HG02870 (cell line): Measurements from ENCODE around the gene EFCAB8.

Source experiments
- ATAC-seq: cut with Tn5 transposase; IDR thresholded peaks from one replicate; pipeline ENCODE4 v1.9.1; 2021; ENCODE audit warnings: mild to moderate bottlenecking, moderate library complexity; ENCODE audit not compliant: unreplicated experiment

The EFCAB8 gene

DNA sequence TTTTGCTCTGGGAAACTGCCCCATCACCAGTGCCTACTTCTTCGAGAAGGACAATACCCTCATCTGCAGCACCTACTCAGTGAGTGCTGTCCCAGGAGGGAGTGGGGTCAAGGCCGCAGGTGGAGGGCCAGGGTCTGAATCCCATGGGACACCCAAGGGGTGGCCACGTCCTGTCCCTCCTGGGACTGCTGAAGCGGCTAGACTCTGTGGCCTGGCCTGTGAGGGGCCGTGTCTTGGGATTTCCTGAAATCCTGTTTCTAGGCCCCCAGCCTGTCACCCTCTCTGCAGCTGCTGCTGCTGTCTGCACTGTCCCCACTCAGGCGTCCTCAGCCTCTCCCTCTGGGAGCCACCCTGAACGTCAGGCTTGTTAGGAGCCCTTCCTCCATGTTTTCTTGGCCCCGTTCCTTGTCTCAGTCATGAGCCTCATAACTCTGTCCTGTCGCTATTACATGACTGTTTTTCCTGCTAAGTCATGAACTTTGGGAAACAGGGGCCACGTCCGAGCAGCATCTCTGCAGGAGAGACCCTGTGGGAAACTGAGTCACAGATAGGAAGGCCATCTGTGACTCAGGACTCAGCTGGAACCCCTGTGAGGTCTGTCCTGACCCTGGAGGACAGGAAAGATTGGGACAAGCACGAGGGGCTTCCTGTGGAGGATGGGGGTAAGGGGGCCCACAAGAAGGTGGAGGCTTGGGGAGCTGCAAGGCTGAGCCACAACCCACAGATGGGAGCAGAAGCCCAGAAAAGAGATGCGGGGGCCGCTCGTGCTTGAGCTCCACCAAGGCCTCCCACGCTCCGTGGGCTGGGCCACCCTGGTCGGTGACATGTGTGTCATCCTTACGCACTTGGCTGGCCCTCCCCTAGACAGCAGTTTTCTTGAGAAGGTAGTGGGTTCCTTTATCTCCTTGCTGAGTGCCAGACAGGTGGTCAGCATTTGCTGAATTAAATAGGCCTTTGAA is 49.9 kb downstream of the EFCAB8 start:
- ATAC-seq, result no peak

DNA sequence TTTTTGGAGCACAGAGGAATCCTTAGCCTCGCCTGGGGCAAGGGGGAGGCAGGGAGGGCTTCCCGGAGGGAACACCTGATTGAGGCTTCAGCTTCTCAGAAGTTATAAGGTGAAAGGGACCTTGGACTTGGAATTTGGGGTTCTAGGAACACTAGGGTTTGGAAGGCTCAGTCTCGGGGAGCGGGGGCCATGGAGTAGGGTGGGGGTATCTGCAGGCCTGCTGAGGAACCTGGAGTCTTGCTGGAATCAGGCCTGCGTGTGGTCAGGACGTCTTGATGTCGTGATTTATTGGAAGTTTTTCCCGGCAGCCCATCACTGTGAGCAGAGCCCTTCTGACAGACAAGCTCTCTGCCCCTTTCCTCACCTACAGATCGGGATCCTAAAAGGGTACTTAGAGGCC is 50.7 kb downstream of the EFCAB8 start:
- no peak for ATAC-seq

DNA sequence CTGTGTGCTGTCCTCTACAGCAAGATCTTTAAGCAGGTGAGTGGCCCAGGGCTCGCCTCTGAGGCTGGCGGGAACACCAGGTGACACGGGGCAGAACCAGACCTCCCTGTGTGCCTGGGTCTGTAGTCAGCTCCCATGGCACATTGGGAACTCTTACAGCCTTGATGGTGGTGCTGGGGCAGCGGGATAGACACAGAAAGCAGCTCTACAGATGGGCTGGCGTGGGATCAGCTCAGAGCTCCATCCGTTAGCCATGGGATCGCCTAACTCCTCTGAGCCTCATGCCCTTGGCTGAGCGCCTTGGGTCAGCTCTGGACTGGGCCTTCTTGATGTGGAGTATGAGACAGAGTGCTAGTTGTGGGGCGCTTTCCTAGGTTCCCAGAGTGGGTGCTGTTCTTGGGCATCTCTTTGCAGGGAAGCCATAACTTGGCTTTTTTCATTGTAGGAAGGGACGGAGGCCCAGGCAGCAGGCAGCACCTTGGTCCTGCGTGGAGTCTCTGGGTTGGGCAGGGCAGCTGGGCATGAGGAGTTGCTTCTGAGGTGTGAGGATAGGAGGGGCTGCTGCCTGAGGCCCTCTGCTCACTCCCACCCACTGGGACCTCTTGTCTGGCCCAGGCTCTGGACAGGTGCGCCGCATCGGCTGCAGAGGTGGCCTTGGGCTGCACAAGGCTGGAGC is 51.3 kb downstream of the EFCAB8 start:
- ATAC-seq, result no peak

DNA sequence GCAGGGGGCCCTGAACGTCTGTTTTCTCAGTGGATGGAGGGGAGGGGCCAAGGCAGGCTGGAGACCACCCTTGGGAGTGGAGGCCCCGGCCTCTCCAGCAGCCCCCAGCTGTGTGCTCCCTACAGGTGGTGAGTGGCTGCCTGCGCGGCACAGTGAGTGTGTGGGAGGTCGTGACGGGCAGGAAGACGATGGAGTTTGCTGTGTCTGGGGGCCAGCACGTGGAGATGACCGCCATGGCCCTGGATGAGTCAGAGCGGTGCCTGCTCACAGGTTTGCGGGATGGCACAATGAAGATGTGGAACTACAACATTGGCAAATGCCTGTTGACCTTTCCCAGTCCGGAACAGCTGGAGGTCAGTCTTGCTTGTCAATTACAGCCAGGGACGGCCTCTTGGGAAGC is 52.6 kb downstream of the EFCAB8 start:
- ATAC-seq, result no peak

DNA sequence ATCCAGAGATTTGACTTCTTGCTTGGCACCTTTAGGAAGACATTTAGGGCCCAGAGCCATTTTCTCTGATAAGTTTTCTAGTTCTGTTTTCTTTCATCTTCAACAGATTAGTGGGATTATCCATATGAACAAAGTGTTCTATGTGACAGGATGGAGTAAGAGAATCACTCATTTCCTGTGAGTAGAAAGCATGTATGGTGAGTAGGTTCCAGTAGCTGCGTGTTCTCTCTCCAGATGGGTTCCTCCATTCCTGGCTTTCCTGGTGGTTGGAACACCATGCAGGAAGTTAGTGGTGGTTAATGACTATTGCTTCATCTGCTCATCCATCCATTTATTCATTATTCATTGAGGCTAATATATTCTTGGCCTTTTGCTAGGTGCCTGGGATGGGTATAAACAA is 54.0 kb downstream of the EFCAB8 start:
- no peak for ATAC-seq

DNA sequence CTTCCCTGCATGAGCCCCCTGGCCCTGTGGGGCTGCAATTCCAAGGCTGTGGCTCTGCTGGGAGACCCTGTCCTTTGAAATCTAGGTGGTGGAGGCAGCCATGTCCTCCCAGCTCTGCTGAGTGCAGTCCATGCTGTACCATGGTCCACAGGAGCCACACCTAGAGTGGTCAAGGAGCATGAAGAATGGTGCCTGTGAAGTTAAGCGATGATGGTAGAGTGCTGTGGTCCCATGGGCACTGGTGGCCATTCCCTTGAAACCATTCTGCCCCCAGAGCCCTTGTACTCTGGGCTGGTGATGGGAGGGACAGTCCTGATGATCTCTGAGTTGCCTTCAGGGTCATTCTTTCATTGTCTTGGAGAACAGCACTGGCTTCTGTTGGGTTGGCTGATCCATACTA is 55.3 kb downstream of the EFCAB8 start:
- ATAC-seq, result no peak

DNA sequence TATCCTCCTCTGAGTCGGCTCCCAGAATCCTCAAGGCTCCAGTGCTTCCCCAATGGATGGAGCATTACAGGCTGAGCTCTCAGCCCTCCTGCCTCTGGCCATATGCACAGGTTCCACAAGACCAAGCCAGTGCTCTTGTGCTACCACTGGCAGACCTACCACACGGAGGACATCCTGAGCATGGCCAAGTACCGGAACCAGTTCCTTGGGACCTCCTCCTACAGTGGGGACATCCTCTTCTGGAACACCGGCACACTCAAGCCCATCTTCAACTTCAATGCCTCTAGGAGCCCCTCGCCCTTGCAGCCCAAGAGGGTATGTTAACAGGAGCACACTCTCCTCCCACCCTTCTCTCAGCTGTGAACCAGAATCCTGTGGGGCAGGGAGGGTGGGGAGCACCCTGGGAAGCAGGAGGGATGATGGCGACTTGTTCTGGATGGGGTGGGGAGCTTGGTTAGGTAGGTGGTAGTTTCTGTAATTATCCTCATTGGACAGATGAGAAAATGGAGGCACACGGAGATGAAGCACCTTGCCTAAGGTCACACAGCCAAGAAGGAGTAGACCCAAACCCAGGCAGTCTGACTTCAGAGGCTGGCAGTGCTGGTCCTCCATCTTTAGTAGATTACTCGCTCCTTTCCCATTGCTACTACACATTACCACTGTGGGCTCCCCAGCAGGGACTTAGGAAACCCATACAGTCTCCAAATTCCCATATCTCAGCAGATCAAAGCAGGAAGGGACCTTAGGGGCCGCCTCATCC is 58.6 kb downstream of the EFCAB8 start:
- no peak for ATAC-seq

DNA sequence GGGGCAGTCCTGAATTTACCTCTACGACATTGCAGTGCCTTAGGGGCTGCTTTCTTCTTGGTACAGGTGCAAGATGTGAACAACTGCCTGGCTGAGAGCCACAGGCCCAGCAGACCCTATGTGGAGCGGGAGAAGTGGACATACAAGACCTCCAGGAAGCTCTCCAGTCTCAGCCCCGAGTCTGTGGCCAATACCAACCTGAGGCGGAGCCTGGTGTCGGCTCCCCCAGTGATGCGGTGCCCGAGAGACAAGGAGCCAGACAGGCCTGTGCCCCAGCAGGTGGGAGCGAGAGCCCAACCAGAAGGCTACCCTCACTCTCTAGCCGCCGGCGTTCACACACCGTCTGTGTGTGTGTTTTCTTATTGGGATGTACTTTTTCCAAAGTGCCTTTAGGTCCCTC is 59.6 kb downstream of the EFCAB8 start:
- ATAC-seq, result no peak

DNA sequence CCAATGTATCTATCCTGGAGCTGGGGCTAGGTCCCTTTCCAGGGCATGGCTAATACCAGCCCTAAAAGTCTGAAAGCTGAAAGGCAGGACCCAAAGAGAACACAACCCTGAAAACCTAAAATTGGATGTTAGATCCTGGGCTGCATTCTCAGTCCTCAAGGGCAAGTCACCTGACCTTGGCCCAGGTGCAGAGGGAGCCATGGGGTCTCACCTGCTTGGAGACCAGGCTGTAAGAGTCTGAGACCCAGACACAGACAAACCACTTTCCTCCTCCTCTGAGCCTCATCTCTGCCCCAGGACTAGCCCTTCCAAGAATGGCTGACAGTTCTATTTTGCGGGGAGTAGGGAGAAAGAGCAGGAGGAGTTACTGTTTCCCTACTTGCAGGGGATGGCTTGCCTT is 60.0 kb downstream of the EFCAB8 start:
- no peak for ATAC-seq

DNA sequence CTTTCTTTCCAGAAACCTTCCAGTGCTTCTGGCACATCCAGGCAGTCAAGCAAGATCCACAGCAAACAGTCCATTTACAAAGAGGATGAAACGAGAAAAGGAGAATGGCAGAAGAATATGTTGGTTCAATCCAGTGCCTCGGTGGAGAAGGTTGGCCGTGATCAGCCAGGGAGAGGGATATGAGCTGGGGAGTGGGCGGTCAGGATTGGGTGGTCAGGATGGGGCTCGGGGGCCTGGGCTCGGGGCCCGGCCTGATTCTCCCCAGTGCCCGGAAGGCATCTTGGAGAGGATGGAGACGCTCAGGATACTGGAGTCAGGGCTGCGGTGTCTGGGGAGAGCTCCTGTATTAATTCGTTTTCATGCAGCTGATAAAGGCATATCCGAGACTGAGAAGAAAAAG is 61.3 kb downstream of the EFCAB8 start:
- no peak for ATAC-seq

DNA sequence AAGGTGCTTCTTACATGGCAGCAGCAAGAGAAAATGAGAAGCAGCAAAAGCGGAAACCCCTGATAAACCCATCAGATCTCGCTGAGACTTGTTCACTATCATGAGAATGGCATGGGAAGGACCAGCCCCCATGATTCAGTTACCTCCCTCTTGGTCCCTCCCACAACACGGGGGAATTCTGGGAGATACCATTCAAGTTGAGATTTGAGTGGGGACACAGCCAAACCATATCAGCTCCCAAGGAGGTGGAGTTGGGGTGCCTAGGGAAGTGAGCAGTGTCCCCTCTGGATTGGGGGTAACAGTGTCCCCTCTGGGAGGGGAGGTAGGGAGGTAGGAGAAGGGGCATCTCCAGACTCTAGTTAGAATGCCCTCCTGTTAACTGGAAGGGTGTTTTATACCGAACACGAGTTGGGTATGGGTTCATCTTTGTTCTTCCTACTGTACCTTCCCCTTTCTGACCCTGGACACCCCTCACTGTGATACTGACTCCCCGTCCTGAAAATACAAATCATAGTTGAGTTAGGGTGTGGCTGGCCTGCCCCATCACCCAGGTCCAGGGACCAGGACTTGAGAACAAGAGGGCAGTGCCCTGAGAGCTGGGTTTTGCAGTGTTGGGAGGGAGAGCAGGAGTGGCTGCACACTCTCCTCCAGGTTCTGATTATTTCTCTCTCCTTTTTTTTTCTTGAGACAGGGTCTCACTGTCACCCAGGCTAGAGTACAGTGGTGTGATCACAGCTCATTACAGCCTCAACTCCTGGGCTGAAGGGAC is 62.0 kb downstream of the EFCAB8 start:
- no peak for ATAC-seq

DNA sequence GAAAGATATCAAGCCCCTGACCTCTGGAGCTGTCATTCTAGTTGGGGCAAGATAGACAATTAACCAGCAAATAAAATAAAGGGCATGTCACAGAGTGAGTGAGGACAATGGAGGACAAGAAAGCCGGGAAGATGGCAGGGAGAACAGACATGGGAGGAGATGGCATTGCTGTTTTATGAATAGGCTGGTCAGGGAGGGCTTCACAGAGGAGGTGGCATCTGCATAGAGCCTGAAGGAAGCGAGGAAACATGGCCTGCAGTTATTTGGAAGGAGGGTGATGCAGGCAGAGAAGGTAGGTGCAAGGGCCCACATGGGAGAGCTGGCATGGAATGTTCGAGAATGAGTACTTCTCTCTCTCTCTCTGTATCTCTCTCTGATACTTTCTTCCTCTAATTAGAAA is 63.7 kb downstream of the EFCAB8 start:
- no peak for ATAC-seq

DNA sequence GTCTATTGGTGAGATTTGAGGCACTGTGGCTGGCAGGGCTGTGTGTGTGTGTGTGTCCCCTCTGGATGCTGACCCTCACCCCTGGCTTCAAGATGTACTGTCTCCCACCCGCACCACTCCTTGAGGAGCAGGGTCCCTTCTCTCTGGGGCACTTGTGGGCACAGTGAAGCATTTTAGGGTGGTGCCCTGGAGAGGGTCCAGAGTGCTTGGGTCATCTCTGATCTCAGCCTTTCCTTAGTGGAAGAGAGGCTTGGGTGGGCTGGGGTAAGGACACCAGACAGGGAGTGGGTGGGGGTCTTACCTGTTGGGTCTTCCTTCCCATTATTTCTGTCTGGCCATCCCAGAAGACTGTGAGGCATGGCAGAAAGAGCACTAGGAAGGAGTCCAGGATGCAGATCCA is 66.1 kb downstream of the EFCAB8 start:
- ATAC-seq, result no peak

DNA sequence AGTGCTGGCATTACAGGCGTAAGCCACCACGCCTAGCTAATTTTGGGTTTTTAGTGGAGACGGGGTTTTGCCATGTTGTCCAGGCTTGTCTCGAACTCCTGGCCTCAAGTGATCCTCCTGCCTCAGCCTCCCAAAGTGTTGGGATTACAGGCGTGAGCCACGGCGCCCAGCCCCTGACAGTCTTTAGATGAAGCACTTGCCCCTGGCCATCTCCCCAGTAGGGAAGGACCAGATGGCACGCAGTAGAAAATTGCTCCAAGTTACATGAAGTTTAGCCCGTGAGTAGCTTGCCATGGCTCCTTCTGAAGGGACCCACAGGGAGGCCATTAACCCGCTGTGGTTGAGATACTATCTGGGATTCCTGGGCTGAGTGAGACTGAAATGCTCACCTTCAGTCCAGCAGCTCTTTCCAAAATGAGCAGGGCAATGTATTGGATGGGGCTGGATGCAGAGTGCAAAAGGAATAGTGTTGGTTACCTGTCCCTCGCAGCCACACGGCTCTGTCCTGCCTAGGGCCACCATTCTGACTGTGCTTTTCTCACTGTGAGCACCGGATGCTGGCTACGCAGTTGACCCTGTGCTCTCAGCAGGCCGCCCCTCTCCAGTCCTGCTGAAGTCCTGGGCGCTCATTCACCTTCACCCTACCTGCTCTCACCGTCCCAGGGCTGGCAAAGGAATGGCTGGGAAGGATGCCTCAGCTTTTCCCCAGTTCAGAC is 66.9 kb downstream of the EFCAB8 start:
- no peak for ATAC-seq

DNA sequence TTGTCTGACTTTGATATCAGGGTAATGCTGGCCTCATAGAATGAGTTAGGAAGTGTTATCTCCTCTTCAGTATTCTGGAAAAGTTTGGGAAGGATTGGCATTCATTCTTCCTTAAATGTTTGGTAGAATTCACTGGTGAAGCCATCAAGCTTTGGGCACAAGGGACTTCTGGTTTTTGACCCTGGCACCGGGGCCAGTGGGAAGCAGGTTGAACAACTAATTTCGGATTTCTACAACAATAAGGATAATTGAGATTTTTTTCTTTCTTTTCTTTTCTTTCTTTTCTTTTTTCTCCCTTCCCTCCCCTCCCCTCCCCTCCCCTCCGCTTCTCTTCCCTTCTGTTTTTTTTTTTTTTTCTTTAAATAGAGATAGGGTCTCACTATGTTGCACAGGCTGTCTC is 70.4 kb downstream of the EFCAB8 start:
- ATAC-seq, result no peak

DNA sequence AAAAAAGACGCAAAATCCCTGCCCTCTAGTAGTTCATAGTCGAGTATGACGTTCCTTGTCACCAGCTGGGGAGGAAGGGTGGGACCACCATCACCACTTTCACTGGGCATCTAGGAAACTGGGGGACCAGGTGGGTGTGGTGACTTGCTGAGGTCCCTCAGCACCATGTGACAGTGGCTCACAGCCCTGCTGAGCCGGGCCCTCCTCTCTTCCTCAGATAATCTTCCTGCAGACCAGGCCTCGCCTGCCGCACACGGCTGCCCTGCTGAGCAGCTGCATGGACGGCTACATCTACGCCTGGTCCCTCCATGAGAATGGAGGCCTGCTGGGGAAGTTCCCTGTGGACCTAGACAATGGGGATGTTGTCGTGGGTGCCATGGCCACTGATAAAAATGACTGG is 71.5 kb downstream of the EFCAB8 start:
- ATAC-seq, result no peak

DNA sequence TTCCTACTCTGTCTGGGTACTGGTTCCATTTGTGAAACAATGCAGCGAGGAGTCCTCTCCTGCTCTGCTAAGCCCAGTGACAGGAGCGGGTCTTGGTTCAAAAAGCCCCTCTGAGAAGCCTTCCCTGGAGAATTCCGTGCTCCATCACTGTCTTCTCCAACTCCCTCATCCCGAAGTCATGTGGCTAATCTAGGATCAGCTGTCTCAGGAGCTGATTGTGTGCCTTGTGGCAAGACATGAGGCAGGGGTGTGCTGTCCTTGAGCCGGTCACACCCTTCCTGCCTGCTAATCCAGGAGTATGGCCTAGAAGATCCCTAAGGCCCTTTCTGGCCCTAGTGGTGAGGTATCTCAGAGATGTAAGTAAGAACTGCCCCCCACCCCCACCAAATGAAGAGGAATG is 72.0 kb downstream of the EFCAB8 start:
- ATAC-seq, result no peak

DNA sequence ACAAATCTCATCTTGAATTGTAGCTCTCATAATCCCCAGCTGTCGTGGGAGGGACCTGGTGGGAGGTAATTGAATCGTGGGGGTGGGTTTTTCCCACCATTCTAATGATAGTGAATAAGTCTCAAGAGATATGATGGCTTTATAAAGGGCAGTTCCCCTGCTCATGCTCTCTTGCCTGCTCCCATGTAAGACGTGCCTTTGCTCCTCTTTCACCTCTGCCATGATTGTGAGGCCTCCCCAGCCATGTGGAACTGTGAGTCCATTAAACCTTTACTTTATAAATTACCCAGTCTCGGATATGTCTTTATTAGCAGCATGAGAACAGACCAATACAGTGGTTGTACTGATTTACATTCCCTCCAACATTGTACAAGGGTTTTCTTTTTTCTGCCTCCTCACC is 75.9 kb downstream of the EFCAB8 start:
- no peak for ATAC-seq

DNA sequence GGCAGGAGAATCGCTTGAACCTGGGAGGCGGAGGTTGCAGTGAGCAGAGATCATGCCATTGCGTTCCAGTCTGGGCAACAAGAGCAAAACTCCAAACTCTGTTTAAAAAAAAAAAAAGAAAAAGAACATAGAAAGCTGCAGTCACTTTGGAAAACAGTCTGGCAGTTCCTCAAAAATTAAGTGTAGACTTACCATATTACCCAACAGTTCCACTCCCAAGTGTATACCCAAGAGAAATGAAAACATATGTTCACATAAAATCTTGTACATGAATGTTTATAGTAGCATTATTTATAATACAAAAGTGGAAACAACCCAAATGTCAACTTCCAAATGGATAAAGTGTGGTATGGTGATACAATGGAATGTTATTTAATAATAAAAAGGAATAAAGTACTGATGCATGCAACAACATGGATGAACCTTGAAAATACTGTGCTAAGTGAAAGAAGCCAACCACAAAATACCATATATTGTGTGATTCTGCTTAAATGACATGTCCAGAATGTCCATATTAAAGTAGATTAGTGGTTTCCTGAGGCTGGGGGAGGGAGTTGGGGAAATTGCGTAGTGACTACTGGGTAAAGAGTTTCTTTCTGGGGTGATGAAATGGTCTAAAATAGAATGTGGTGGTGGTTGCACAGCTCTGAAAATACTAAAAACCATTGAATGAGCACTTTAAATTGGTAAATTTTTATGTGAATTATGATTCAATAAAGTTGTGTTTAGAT is 82.6 kb downstream of the EFCAB8 start:
- ATAC-seq, result no peak
